ENCODE results near the gene NOM1. TPM values are rescaled to one million over a fixed set of nuclear protein-coding genes. Genes with fewer than 3 reads are reported as not detected.
"Not testable (repeated sequence)": the region's sequence is repeated elsewhere in the genome, so short reads cannot be mapped to it uniquely, and the experiment has no call there.

The NOM1 gene
- total RNA-seq, 3 donors from 2014 or later (not counting 1 experiment from before 2014, with no cell fraction given), result 22.5 to 35.6 (median 34.7) TPM

DNA sequence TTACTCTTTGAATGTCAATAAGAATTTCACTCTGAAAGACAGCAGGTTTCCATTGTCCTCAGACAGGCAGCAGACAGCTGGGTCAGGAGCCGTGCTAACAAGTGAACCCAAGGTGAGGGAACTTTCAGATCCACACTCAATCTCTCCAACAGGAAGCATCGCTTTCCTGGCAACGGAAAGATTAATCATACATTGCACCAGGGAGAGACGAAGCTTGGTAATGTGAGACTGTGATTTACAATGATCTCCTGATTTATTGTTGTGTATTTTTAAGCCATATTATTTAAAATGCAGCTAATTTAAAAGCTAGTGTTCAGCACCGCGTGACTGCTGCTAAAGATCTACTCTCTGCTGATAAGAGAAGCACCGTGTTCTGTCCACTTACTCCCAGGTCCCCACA lies 17.5 kb upstream of the NOM1 start:
- no peaks in the 10 kb centered on the region for H3K9me3 Mint-ChIP-seq
- no peaks in the 10 kb centered on the region for H3K36me3 ChIP-seq (ENCODE audit: control insufficient read depth, insufficient read depth, low read length)

DNA sequence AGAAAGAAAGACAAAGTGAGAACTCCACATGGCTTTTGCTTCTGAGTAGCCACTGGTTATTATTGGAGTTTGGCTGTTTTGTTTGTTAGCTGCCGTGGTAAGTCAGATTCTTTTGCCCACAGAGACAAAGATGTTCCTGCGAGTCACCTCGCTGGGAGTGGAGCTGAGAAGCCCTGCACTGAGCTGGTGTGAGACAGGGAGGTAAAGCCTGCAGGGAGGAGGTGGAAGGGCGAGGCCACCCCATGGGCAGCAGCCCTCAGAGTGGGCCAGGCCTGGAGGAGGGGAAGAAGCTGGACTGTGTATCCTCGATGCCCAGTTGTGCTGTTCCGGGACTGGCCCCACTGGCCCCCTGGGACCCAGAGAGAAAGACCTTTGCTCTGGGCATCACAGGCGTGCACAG lies 14.3 kb upstream of the NOM1 start:
- Mint-ChIP-seq H3K4me3 (no peak overlapping the region), H3K9me3 (no peaks in the 10 kb centered on the region), H3K36me3 (no peaks in the 10 kb centered on the region), H3K27ac (no peak overlapping the region), H3K4me1 (no peaks in the 10 kb centered on the region), H3K27me3 (ENCODE audit: low read depth in 2 of 2) (peaks cover 13 to 27% of the 10 kb centered on the region in 2 donors)
- no peak for TF ChIP-seq CTCF (IDR thresholded peaks at IDR 0.05)
- no peak overlapping the region for H3K4me3 ChIP-seq (ENCODE audit: low read length)
- H3K27ac ChIP-seq (ENCODE audit: low read length), result no peak overlapping the region
- no peaks in the 10 kb centered on the region for H3K36me3 ChIP-seq (ENCODE audit: control insufficient read depth, insufficient read depth, low read length)
- no peaks in the 10 kb centered on the region for H3K9me3 ChIP-seq (ENCODE audit: control insufficient read depth, insufficient read depth, low read length)
- DNase-seq (no peak), ATAC-seq (no peak)
- no peaks in the 10 kb centered on the region for H3K4me1 ChIP-seq (ENCODE audit: control insufficient read depth, insufficient read depth, low read length)
- intact Hi-C loops (cut with micrococcal nuclease), result no loop called here
- 88% methylated on average over 7 of the region's 7 CpGs for WGBS (ENCODE audit: insufficient coverage)
- no peaks in the 10 kb centered on the region for H3K27me3 ChIP-seq (ENCODE audit: control insufficient read depth, insufficient read depth, low read length)

More for the DNA sequence above, 17.5 kb upstream of the NOM1 start:
- intact Hi-C loops (cut with micrococcal nuclease), result no loop called here
- no peak overlapping the region for H3K27ac ChIP-seq (ENCODE audit: low read length)
- Mint-ChIP-seq H3K36me3 (no peaks in the 10 kb centered on the region), H3K4me3 (no peak overlapping the region), H3K27ac (no peak overlapping the region), H3K27me3 (ENCODE audit: low read depth in 2 of 2) (peaks cover 34 to 43% of the 10 kb centered on the region in 2 donors), H3K4me1 (no peaks in the 10 kb centered on the region)
- DNase-seq (no peak), ATAC-seq (no peak)
- no peaks in the 10 kb centered on the region for H3K9me3 ChIP-seq (ENCODE audit: control insufficient read depth, insufficient read depth, low read length)
- 30% methylated on average over 4 of the region's 7 CpGs for WGBS (ENCODE audit: insufficient coverage)
- peaks cover 3% of the 10 kb centered on the region for H3K27me3 ChIP-seq (ENCODE audit: control insufficient read depth, insufficient read depth, low read length)
- TF ChIP-seq CTCF (IDR thresholded peaks at IDR 0.05), result no peak
- H3K4me1 ChIP-seq (ENCODE audit: control insufficient read depth, insufficient read depth, low read length), result no peaks in the 10 kb centered on the region
- no peak overlapping the region for H3K4me3 ChIP-seq (ENCODE audit: low read length)

DNA sequence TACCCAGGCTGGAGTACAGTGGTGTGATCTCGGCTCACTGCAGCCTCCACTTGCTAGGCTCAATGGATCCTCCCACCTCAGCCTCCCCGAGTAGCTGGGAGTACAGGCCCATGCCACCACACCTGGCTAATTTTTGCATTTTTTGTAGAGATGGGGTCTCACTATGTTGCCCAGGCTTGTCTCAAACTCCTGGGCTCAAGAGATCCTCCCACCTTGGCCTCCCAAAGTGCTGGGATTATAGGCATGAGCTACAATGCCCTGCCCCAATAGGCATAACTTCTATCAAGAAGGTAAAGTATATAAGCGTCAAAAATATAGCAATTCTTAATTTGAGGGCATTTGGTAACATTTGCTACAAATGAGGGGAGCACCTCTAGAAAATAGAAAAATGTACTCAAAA lies 12.7 kb upstream of the NOM1 start:
- ATAC-seq; intact Hi-C loops (cut with micrococcal nuclease); H3K27ac Mint-ChIP-seq: not testable (repeated sequence)

GRCh38 chr7:156940421-156941122 lies 8.9 kb upstream of the NOM1 start:
- Histone ChIP-seq H3K36me3 (ENCODE audit: control insufficient read depth, insufficient read depth, low read length) (no peaks in the 10 kb centered on the region), H3K4me1 (ENCODE audit: control insufficient read depth, insufficient read depth, low read length) (no peaks in the 10 kb centered on the region), H3K27me3 (ENCODE audit: control insufficient read depth, insufficient read depth, low read length) (peaks cover 4% of the 10 kb centered on the region), H3K27ac (ENCODE audit: low read length) (no peak overlapping the region), H3K4me3 (ENCODE audit: low read length) (no peak overlapping the region), H3K9me3 (ENCODE audit: control insufficient read depth, insufficient read depth, low read length) (no peaks in the 10 kb centered on the region)
- H3K4me3 Mint-ChIP-seq, result no peak overlapping the region
- intact Hi-C loops (cut with micrococcal nuclease), result no loop called here
- no peak overlapping the region for H3K27ac Mint-ChIP-seq
- DNase-seq (no peak), ATAC-seq (no peak)
- TF ChIP-seq CTCF (IDR thresholded peaks at IDR 0.05), result no peak
- H3K9me3 Mint-ChIP-seq, result peaks cover 0 to 4% of the 10 kb centered on the region in 2 donors
- H3K4me1 Mint-ChIP-seq, result no peaks in the 10 kb centered on the region
- WGBS (ENCODE audit: insufficient coverage), result 94% methylated on average over 57 of the region's 57 CpGs
- no peaks in the 10 kb centered on the region for H3K36me3 Mint-ChIP-seq
- peaks cover 28 to 48% of the 10 kb centered on the region in 2 donors for H3K27me3 Mint-ChIP-seq (ENCODE audit: low read depth in 2 of 2)

More for the DNA sequence above, 12.7 kb upstream of the NOM1 start:
- H3K4me3 ChIP-seq (ENCODE audit: low read length); H3K4me1 Mint-ChIP-seq; H3K36me3 ChIP-seq (ENCODE audit: control insufficient read depth, insufficient read depth, low read length); H3K27ac ChIP-seq (ENCODE audit: low read length); H3K9me3 ChIP-seq (ENCODE audit: control insufficient read depth, insufficient read depth, low read length); H3K36me3 Mint-ChIP-seq; H3K4me3 Mint-ChIP-seq; DNase-seq; H3K9me3 Mint-ChIP-seq; H3K4me1 ChIP-seq (ENCODE audit: control insufficient read depth, insufficient read depth, low read length); H3K27me3 ChIP-seq (ENCODE audit: control insufficient read depth, insufficient read depth, low read length): not testable (repeated sequence)
- peaks cover 0 to 32% of the 10 kb centered on the region in 2 donors for H3K27me3 Mint-ChIP-seq (ENCODE audit: low read depth in 2 of 2)
- 88% methylated on average over 3 of the region's 3 CpGs for WGBS (ENCODE audit: insufficient coverage)
